Erythroblast (primary cell): ENCODE measurements around the gene TMEM37.

Experiments used
- DNase-seq, 2 experiments: peaks; one replicate each; lab custom pipeline; 2025; lab: John Stamatoyannopoulos, UW
- GATA1 ChIP-seq: IDR thresholded peaks from 2 replicates; pipeline ENCODE4 v1.6.1; 2011; ENCODE audit warnings: low read depth, mild to moderate bottlenecking, control low read depth, low read length, moderate library complexity
- POLR2A ChIP-seq: IDR thresholded peaks from 2 replicates; pipeline ENCODE4 v1.6.1; 2011; ENCODE audit warnings: mild to moderate bottlenecking, low read length

The TMEM37 gene

DNA sequence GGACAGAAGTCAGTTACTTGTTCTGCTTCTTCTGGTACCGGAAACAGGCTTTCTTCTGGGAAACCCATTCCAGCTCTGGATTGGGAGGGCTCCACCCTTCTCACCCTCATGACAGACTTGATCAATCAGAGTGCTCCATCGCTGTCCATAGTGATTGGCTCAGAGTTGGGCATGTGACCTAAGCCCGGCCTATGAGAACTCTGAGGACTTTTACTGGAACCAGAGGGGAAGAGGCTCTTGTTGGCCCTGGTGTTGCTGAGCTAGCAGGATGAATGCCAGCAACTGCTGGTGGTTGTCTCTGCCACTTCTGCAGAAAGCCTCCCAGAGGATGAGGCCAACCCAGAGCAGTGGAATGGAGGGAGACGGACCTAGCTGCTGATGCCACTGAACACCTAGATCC, 33.3 kb downstream of the TMEM37 start:
- TF ChIP-seq POLR2A (no peak), GATA1 (no peak)

GRCh38 chr2:119465687-119466086, 34.0 kb downstream of the TMEM37 start:
- TF ChIP-seq GATA1: no peak
- TF ChIP-seq POLR2A: no peak
- no peak for DNase-seq

More for the DNA sequence above, 33.3 kb downstream of the TMEM37 start:
- no peak for DNase-seq

GRCh38 chr2:119466373-119466772, 34.7 kb downstream of the TMEM37 start:
- no peak for DNase-seq
- no peak for TF ChIP-seq POLR2A
- no peak for TF ChIP-seq GATA1

DNA sequence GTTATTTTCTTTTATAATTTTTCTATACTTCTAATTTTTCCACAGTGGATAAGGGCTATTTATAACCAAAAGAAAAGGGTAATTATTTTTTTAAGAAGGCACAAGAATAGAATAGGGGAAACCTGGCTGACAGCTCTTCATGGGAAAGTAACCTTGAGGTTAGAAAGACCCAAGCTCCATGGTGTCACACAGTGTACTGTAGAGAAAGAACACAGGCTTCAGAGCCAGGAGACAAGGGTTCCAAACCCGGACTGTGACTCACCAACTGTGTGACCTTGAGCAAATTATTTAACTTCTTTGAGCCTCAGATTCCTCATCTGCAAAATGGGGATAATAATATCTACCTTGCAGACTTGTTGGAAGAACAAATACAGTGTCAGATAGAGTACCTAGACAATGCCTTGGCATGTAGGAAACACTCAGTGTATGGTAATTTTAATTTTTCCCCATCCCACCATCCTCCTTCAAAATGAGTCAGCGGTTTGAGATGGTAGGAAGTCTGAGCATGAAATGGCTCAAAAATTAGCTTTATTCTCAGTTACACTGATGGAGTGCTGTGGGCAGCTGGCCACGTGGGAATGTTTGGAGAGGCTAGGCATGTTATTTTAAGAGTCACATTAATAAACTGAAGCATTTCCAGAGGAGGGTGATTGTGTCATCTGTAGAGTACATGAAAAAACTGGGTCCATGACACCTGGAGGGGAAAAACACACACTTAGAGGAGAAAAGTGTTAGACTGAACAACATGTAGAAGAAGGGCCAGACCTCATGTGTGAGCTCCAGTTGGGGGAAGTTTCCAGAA, 36.7 kb downstream of the TMEM37 start:
- TF ChIP-seq GATA1: no peak
- TF ChIP-seq POLR2A: no peak
- no peak for DNase-seq

DNA sequence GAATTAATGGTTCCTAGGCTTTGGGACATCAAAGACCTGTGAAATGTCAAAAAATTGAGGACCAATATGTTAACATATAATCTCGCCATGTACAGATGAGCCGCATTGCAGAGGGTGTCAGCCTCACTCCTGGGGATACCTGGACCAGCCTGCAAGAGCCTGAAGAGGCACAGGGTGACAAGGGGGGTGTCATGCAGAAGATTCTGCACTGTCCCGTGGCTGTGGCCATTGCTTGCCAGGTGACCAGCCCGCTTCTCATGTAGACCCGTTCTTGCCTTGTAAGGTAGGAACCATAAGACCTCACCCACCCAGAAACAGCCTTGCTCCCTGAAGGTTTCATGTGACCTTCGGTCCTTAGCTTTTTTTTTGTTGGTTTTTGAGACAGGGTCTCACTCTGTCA, 37.5 kb downstream of the TMEM37 start:
- DNase-seq: no peak
- TF ChIP-seq POLR2A (no peak), GATA1 (no peak)

DNA sequence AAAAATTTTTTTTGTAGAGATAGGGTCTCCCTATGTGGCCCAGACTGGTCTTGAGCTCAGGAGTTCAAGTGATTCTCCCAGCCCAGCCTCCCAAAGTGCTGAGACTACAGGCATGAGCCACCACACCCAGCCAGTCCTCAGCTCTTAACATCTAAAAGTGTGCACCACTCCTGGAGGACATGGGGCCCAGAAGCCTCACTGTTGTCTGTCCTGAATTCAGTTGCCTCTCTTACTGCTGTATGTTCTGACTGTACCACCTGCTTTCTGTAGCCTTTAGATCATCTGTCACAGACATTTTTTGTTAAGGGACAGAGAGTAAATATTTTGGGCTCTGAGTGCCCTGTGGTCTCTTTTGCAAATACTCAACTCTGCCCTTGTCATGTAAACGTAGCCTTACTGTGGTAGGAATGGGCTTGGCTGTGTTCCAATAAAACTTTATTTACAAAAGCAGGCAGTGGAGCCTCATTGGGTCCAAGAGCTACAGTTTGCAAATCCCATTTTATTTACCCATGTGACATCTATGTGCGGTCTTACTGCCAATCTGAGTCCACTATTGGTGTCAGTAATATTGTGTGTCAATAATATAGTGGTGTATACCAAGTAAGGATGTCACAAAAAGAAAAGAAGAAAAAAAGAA, 38.1 kb downstream of the TMEM37 start:
- TF ChIP-seq GATA1 (no peak), POLR2A (no peak)
- no peak for DNase-seq

- DNase-seq: no peak
- TF ChIP-seq GATA1 (no peak), POLR2A (no peak)
These were observed 41.1 kb downstream of the TMEM37 start for GRCh38 chr2:119472749-119473148.

DNA sequence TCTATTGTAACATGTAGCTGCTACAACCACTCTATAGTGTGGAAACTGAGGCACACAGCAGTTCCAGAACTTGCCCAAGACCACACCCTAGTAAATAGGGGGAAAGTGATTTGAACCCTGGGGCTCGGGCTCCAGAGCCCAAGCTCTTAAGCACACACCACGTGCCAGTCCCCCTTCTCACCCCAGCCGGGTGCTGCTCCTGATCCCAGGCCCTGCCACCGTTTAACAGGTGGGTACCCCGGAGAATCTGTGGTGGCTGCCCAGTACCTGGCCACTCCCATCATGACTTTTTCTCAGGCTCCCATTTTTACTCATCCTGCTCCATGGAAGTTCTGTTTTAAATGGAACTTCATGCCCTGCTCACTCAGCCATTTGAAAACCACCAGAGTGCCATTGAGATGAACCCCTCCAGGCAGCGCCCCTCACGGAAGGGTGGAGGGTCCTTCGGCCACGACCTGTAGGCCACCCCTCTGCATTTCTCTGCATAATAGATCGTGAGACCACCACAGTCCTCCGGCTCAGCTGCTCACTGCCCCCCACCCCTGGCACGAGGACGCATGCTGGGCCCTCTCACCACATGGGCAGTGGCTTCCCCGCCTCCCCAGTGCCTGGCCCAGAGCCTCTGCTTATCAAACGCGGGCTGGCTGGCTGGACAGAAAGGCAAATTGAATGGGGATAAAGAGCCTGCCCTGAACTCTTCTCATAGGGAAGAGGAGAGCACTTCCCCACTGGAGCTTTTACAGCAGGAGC, 42.1 kb downstream of the TMEM37 start:
- no peak for DNase-seq
- no peak for TF ChIP-seq POLR2A
- no peak for TF ChIP-seq GATA1

- no peak for TF ChIP-seq POLR2A
- no peak for TF ChIP-seq GATA1
- no peak for DNase-seq
These were observed 42.9 kb downstream of the TMEM37 start for GRCh38 chr2:119474371-119475224.

- TF ChIP-seq POLR2A (no peak), GATA1 (no peak)
- no peak for DNase-seq
These were observed 43.7 kb downstream of the TMEM37 start for GRCh38 chr2:119475225-119475856.

DNA sequence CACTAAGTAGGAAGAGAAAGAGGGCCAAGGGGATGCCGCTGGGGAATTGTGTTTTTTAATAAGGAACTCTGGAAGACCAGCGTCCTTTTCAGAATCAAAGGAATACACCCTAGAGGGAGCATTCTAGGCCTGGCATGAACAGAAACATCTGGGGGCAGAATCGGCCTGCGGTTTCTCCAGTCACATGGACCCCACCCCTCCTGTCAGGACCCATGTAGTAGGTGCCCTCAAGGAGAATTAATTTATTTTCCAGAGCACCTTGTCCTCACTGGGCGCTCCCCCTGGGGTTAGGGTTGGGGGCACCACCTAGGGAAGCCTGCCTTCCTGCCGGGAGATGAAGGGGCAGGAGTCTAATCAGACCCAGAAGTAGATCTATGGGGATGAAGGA, 44.2 kb downstream of the TMEM37 start:
- TF ChIP-seq POLR2A (no peak), GATA1 (no peak)
- no peak for DNase-seq

- TF ChIP-seq POLR2A: no peak
- no peak for TF ChIP-seq GATA1
- peak; percentile 46 to 66 for DNase-seq
These were observed 44.9 kb downstream of the TMEM37 start for GRCh38 chr2:119476301-119477112.

DNA sequence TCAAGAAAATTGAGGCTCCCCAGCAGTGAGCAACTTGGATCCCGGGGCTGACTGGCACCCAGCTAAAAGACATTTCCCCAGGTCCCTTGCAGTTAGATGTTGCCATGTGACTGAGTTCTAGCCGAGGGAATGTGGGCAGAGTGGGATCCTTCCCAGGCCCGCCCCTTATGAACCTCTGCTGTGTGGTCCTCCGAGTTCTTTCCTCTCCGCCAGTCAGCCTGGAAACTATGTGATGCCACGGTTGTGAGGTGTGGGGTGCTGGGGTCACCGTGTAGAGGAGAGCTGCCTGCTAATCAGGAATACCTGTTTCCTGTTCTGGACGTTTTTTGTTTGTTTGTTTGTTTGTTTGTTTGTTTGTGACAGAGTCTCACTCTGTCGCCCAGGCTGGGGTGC, 45.5 kb downstream of the TMEM37 start:
- TF ChIP-seq POLR2A: no peak
- TF ChIP-seq GATA1: no peak
- DNase-seq: no peak
